Prostate gland (tissue), 2 donors: ENCODE results near the gene TMPRSS11F. TPM values are rescaled to one million over a fixed set of nuclear protein-coding genes. Genes with fewer than 3 reads are reported as not detected.

ENCODE experiments used
- DNase-seq: peaks from one replicate; pipeline ENCODE4 v3.0.0-alpha.2; 2019; ENCODE audit warnings: low spot score
- H3K27ac ChIP-seq, 2 donors: fragments of 200-600 bp; sonication (generic); 2 replicates each; pipeline ENCODE4 v1.5.1; 2017 to 2019
- H3K27me3 ChIP-seq: fragments of 200-600 bp; sonication (generic); replicated peaks from 2 replicates; pipeline ENCODE4 v1.5.1; 2019; ENCODE audit not compliant: insufficient read depth
- H3K36me3 ChIP-seq, 2 donors: fragments of 200-600 bp; sonication (generic); 1 replicate in 1 of 2; 2 replicates in 1 of 2; pipeline versions ENCODE4 v1.5.1 to v1.8.1; 2017 to 2019
- H3K4me1 ChIP-seq: fragments of 200-600 bp; sonication (generic); replicated peaks from 2 replicates; pipeline ENCODE4 v1.5.1; 2019
- H3K4me3 ChIP-seq, 2 donors: fragments of 200-600 bp; sonication (generic); 2 replicates each; pipeline ENCODE4 v1.5.1; 2017 to 2019
- H3K9me3 ChIP-seq: fragments of 200-600 bp; sonication (generic); 2 replicates; pipeline ENCODE4 v1.5.1; 2017
- CTCF ChIP-seq, 4 experiments: fragments of 200-600 bp in 2 of 4; fragments of 450-650 bp in 2 of 4; sonication (generic) in 2 of 4; IDR thresholded peaks; 1 replicate in 3 of 4; 2 replicates in 1 of 4; pipeline ENCODE4 v1.5.1; 2016 to 2019; ENCODE audit warnings: antibody characterized with exemption in 4 of 4, mild to moderate bottlenecking in 2 of 4, moderate library complexity in 2 of 4
- POLR2A ChIP-seq: fragments of 450-650 bp; IDR thresholded peaks from one replicate; pipeline ENCODE4 v1.6.1; 2016; ENCODE audit warnings: antibody characterized with exemption, mild to moderate bottlenecking
- POLR2AphosphoS5 ChIP-seq: sonication (generic); formaldehyde crosslinking; IDR thresholded peaks from one replicate; pipeline ENCODE4 v1.6.1; 2017; ENCODE audit warnings: antibody characterized with exemption
- intact Hi-C: fragments of 100-400 bp; cut with DNase I; formaldehyde crosslinking; loops from one replicate; pipeline ENCODE4 v1.14.2; 2022
- small RNA-seq, 2 donors: library from RNA; depleted of rRNA; stranded (forward); fragments of <200 nt; gene quantifications; one replicate each; pipeline ENCODE3, GENCODE V24; 2016
- total RNA-seq, 2 donors: library from RNA; depleted of rRNA; stranded (reverse); fragments of >200 nt; gene quantifications; one replicate each; pipeline ENCODE4 v1.1.0, GENCODE V29; 2016

Gene TMPRSS11F
- total RNA-seq, 2 donors from 2014 or later, result 0.34 to 0.46 TPM

DNA sequence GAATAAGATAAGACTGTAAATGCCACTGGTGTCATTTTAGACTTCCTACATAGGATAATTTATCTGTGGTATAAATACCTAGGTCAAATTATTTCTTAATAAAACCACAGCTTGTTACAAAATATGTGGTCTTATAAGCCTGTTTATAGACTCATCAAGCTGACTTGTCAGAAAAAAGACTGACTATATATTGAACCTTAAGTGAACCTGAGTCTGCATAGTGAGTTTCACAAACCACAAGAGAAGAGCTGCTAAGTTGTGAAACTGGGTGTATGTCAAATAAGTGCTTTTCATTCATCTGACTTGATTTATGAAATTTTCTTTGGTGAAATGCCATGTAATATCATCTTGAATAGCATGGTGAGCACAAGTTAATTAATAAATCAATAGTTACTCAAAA, 118.0 kb downstream of the TMPRSS11F start:
- H3K27me3 ChIP-seq, result no peaks in the 10 kb centered on the region
- no peak overlapping the region for H3K4me3 ChIP-seq
- H3K27ac ChIP-seq, result no peak overlapping the region
- TF ChIP-seq POLR2AphosphoS5, result no peak
- TF ChIP-seq POLR2A, result no peak
- TF ChIP-seq CTCF (IDR thresholded peaks at IDR 0.05), result no peak
- H3K4me1 ChIP-seq, result no peaks in the 10 kb centered on the region
- H3K9me3 ChIP-seq, result no peaks in the 10 kb centered on the region
- H3K36me3 ChIP-seq, result no peaks in the 10 kb centered on the region
- DNase-seq, result no peak
- intact Hi-C loops, result no loop called here

Small RNAs within 50 kb of the gene (small RNA-seq; reads per million reads assigned to genes)
- 0 reads per million in 2 donors for gene RNU6-95P

Other genes starting within 250 kb of the TMPRSS11F start
- not detected for gene TMPRSS11D, start 245.9 kb downstream of the TMPRSS11F start, total RNA-seq
- under 1 TPM; 0.18 to 0.45 TPM for gene TMPRSS11A, start 166.4 kb downstream of the TMPRSS11F start, total RNA-seq
- not detected for gene TMPRSS11B, start 115.8 kb upstream of the TMPRSS11F start, total RNA-seq
- 10 to 100 TPM; 57.7 to 91.6 TPM for gene YTHDC1, start 220.2 kb upstream of the TMPRSS11F start, total RNA-seq